C4-2B (cell line): Measurements from ENCODE around the gene TMPRSS6.

Source experiments
- CTCF ChIP-seq: fragments of 450-650 bp; conservative IDR thresholded peaks from 2 replicates; pipeline ENCODE4 v1.5.1; 2017; ENCODE audit warnings: mild to moderate bottlenecking
- ZFX ChIP-seq: fragments of 450-650 bp; IDR thresholded peaks from 2 replicates; pipeline ENCODE4 v1.6.1; 2017

- TF ChIP-seq CTCF: no peak
- no peak for TF ChIP-seq ZFX
Measured at GRCh38 chr22:37103656-37104452, 5.7 kb downstream of the TMPRSS6 start.
